B cell (primary cell): Measurements from ENCODE around the gene HOXB4. TPM values are rescaled to one million over a fixed set of nuclear protein-coding genes. Genes with fewer than 3 reads are reported as not detected.

Experiments used
- ATAC-seq: fragments of 200-7000 bp; cut with Tn5 transposase; one replicate; pipeline ENCODE4 v1.10.0; 2021; ENCODE audit warnings: low read depth, mild to moderate bottlenecking, moderate number of reproducible peaks, moderate library complexity
- CTCF ChIA-PET: fragments of 350-600 bp; sonication (Branson Sonifier 250); formaldehyde crosslinking; loops from one replicate; lab custom pipeline; 2021; ENCODE audit warnings: antibody characterized with exemption, inconsistent platforms; lab: Charles Lee
- POLR2A ChIA-PET: fragments of 350-600 bp; sonication (Branson Sonifier 250); formaldehyde crosslinking; loops from one replicate; lab custom pipeline; 2021; ENCODE audit warnings: antibody characterized with exemption; lab: Charles Lee
- DNase-seq: peaks from one replicate; pipeline ENCODE4 v3.0.0; 2013
- H2AFZ ChIP-seq: 2 replicates; pipeline ENCODE4 v1.6.1; 2012; ENCODE audit warnings: mild to moderate bottlenecking, low read depth, low read length; ENCODE audit not compliant: insufficient read depth, poor library complexity, severe bottlenecking
- H3K27ac ChIP-seq, 2 donors: 1 replicate in 1 of 2; 2 replicates in 1 of 2; pipeline ENCODE4 v1.5.1; 2012 to 2013; ENCODE audit warnings: low read length in 2 of 2, mild to moderate bottlenecking in 2 of 2, moderate library complexity in 1 of 2
- H3K27me3 ChIP-seq, 4 experiments: fragments of 200-600 bp in 1 of 4; sonication (generic) in 1 of 4; replicated peaks in 1 of 4; 1 replicate in 2 of 4; 2 replicates in 2 of 4; pipeline versions ENCODE4 v1.6.1 to v1.7.0; 2013 to 2016; ENCODE audit warnings: low read length in 3 of 4, mild to moderate bottlenecking in 2 of 4, mixed read lengths in 1 of 4, moderate library complexity in 1 of 4; ENCODE audit not compliant: insufficient read depth in 4 of 4, control insufficient read depth in 3 of 4; ENCODE audit errors: control extremely low read depth in 1 of 4
- H3K36me3 ChIP-seq, 2 experiments: replicated peaks in 1 of 2; 1 replicate in 1 of 2; 2 replicates in 1 of 2; pipeline versions ENCODE4 v1.6.1 to v1.7.1; 2013; ENCODE audit warnings: low read length in 1 of 2; ENCODE audit not compliant: insufficient read depth in 2 of 2, control insufficient read depth in 1 of 2; ENCODE audit errors: control extremely low read depth in 1 of 2, extremely low read depth in 1 of 2
- H3K4me1 ChIP-seq, 2 donors: fragments of 200-600 bp in 1 of 2; sonication (generic) in 1 of 2; 1 replicate in 1 of 2; 2 replicates in 1 of 2; pipeline versions ENCODE4 v1.5.1 to v1.6.1; 2013 to 2017; ENCODE audit warnings: low read length in 2 of 2; ENCODE audit not compliant: control insufficient read depth in 2 of 2, insufficient read depth in 2 of 2
- H3K4me2 ChIP-seq: replicated peaks from 2 replicates; pipeline ENCODE3; 2012; ENCODE audit warnings: mild to moderate bottlenecking, low read depth, low read length; ENCODE audit not compliant: poor library complexity, severe bottlenecking
- H3K4me3 ChIP-seq, 5 experiments: fragments of 200-600 bp in 1 of 5; sonication (generic) in 1 of 5; 1 replicate in 3 of 5; 2 replicates in 2 of 5; pipeline versions ENCODE4 v1.5.1 to v1.7.0; 2011 to 2016; ENCODE audit warnings: low read length in 4 of 5, mild to moderate bottlenecking in 4 of 5, low read depth in 2 of 5, control low read depth in 1 of 5, moderate library complexity in 1 of 5; ENCODE audit not compliant: insufficient read depth in 1 of 5; ENCODE audit errors: control extremely low read depth in 1 of 5, extremely low read depth in 1 of 5
- H3K79me2 ChIP-seq: fragments of 200-600 bp; sonication (generic); one replicate; pipeline ENCODE4 v1.6.0; 2016; ENCODE audit warnings: low read length; ENCODE audit not compliant: control insufficient read depth, insufficient read depth
- H3K9ac ChIP-seq: fragments of 200-600 bp; sonication (generic); 2 replicates; pipeline ENCODE4 v1.6.1; 2017; ENCODE audit warnings: mild to moderate bottlenecking, low read length, moderate library complexity
- H3K9me3 ChIP-seq, 3 donors: one replicate each; pipeline versions ENCODE4 v1.6.1 to v1.7.1; 2013; ENCODE audit warnings: low read length in 2 of 3; ENCODE audit not compliant: control insufficient read depth in 2 of 3, insufficient read depth in 1 of 3; ENCODE audit errors: control extremely low read depth in 1 of 3
- H4K20me1 ChIP-seq: 2 replicates; pipeline ENCODE4 v1.6.0; 2012; ENCODE audit warnings: mild to moderate bottlenecking, low read length; ENCODE audit not compliant: insufficient read depth, control insufficient read depth, poor library complexity, severe bottlenecking
- H3K27ac Mint-ChIP-seq: one replicate; pipeline ENCODE4 v1.8.0; 2021; ENCODE audit warnings: mixed read lengths
- H3K27me3 Mint-ChIP-seq: one replicate; pipeline ENCODE4 v1.8.0; 2021; ENCODE audit warnings: mixed read lengths
- H3K4me1 Mint-ChIP-seq: one replicate; pipeline ENCODE4 v1.8.0; 2021; ENCODE audit warnings: mixed read lengths
- H3K4me3 Mint-ChIP-seq: one replicate; pipeline ENCODE4 v1.8.0; 2021; ENCODE audit warnings: mixed read lengths
- H3K9me3 Mint-ChIP-seq: one replicate; pipeline ENCODE4 v1.8.0; 2022; ENCODE audit warnings: mixed read lengths; ENCODE audit not compliant: insufficient read depth
- CTCF ChIP-seq: fragments of 200-600 bp; IDR thresholded peaks from one replicate; pipeline ENCODE4 v1.8.0; 2022; ENCODE audit warnings: antibody characterized with exemption, mild to moderate bottlenecking
- EZH2 ChIP-seq: IDR thresholded peaks from 2 replicates; pipeline ENCODE4 v1.6.1; 2012; ENCODE audit warnings: borderline replicate concordance, low read depth, mild to moderate bottlenecking, moderate library complexity, low read length; ENCODE audit not compliant: insufficient read depth, poor library complexity, severe bottlenecking
- WGBS: methylation state at CpG from one replicate; pipeline ENCODE4 v1.1.5; 2013; ENCODE audit warnings: missing lambda C conversion rate; ENCODE audit not compliant: insufficient coverage; 5-methylcytosine and 5-hydroxymethylcytosine counted together
- intact Hi-C: fragments of 100-400 bp; cut with micrococcal nuclease; formaldehyde crosslinking; loops from one replicate; pipeline ENCODE4 v1.10.0; 2022
- polyA plus RNA-seq: library from polyadenylated mRNA; depleted of rRNA; stranded (reverse); fragments of >200 nt; gene quantifications from 2 replicates; pipeline ENCODE4 v1.2.3, GENCODE V29; 2012
- total RNA-seq, 2 donors: library from RNA; stranded (reverse); fragments of 120-200 nt in 1 of 2; gene quantifications; 1 replicate in 1 of 2; 2 replicates in 1 of 2; pipeline versions ENCODE4 v1.2.3 to v1.2.4, GENCODE V29; 2013 to 2022

HOXB4 gene
- total and polyA plus RNA-seq, 2 donors (not counting 1 experiment from before 2014, with no cell fraction given): 0.85 to 1.7 TPM

- intact Hi-C loops: loop anchor here (10.0 kb wide), 1 partner anchor 52 kb away; no protein-coding TSS in a partner anchor
- ChIA-PET CTCF (interaction anchor here (0.6 to 1.5 kb wide), 3 partner anchors 54 to 296 kb away, joined by 3 to 4 read pairs (median 4); no protein-coding TSS in a partner anchor), POLR2A (interaction anchor here (0.6 kb wide), 2 partner anchors 661 to 942 kb away, joined by 3 to 8 read pairs; no protein-coding TSS in a partner anchor)
- no peak overlapping the region for H3K4me3 Mint-ChIP-seq
- Histone ChIP-seq H3K27me3 (peaks cover 0 to 55% (median 21%) of the 10 kb centered on the region in 4 experiments), H3K4me3 (no peak overlapping the region), H3K9ac (no peak overlapping the region), H3K79me2 (no peaks in the 10 kb centered on the region), H3K27ac (no peak overlapping the region), H2AFZ (no peak overlapping the region), H3K9me3 (peaks cover 0 to 12% (median 0%) of the 10 kb centered on the region in 3 donors), H3K4me2 (no peak overlapping the region), H4K20me1 (no peaks in the 10 kb centered on the region), H3K4me1 (peaks cover 40 to 42% of the 10 kb centered on the region in 2 donors), H3K36me3 (no peaks in the 10 kb centered on the region)
- DNase-seq: no peak
- TF ChIP-seq CTCF (no peak), EZH2 (no peak)
- peaks cover 27% of the 10 kb centered on the region for H3K4me1 Mint-ChIP-seq
- H3K27ac Mint-ChIP-seq: no peak overlapping the region
- peaks cover 50% of the 10 kb centered on the region for H3K27me3 Mint-ChIP-seq
- no peaks in the 10 kb centered on the region for H3K9me3 Mint-ChIP-seq
- ATAC-seq: no peak
- WGBS: 35% methylated on average over 4 of the region's 10 CpGs
Observed at GRCh38 chr17:48546137-48546923, 31.8 kb downstream of the HOXB4 start.

- Histone ChIP-seq H3K9me3 (peaks cover 0 to 12% (median 0%) of the 10 kb centered on the region in 3 donors), H3K79me2 (no peaks in the 10 kb centered on the region), H3K9ac (no peak overlapping the region), H3K27ac (no peak overlapping the region), H3K4me3 (no peak overlapping the region), H2AFZ (no peak overlapping the region), H3K4me2 (no peak overlapping the region), H4K20me1 (no peaks in the 10 kb centered on the region), H3K4me1 (peaks cover 45 to 47% of the 10 kb centered on the region in 2 donors), H3K36me3 (no peaks in the 10 kb centered on the region), H3K27me3 (peaks cover 0 to 59% (median 25%) of the 10 kb centered on the region in 4 experiments)
- Mint-ChIP-seq H3K9me3 (no peaks in the 10 kb centered on the region), H3K27me3 (peaks cover 53% of the 10 kb centered on the region), H3K4me3 (peak overlapping the region; percentile 94), H3K27ac (no peak overlapping the region), H3K4me1 (peaks cover 31% of the 10 kb centered on the region)
- TF ChIP-seq EZH2: no peak
- TF ChIP-seq CTCF: no peak
- intact Hi-C loops: loop anchor here (10.0 kb wide), 1 partner anchor 51 kb away; no protein-coding TSS in a partner anchor
- no CpG with 5 or more reads among the region's 1 CpG for WGBS
- ChIA-PET CTCF (no interaction called here), POLR2A (no interaction called here)
- no peak for ATAC-seq
- no peak for DNase-seq
Observed at GRCh38 chr17:48545539-48545938, 32.6 kb downstream of the HOXB4 start.
